ENCODE data around the gene MFSD12. TPM values are rescaled to one million over a fixed set of nuclear protein-coding genes. Genes with fewer than 3 reads are reported as not detected.

Gene MFSD12
- total and polyA plus RNA-seq, 2 of the 8 experiments (the other 6 are each of a cell fraction or from before 2014, with no cell fraction given): 59.6 to 71.3 TPM

DNA sequence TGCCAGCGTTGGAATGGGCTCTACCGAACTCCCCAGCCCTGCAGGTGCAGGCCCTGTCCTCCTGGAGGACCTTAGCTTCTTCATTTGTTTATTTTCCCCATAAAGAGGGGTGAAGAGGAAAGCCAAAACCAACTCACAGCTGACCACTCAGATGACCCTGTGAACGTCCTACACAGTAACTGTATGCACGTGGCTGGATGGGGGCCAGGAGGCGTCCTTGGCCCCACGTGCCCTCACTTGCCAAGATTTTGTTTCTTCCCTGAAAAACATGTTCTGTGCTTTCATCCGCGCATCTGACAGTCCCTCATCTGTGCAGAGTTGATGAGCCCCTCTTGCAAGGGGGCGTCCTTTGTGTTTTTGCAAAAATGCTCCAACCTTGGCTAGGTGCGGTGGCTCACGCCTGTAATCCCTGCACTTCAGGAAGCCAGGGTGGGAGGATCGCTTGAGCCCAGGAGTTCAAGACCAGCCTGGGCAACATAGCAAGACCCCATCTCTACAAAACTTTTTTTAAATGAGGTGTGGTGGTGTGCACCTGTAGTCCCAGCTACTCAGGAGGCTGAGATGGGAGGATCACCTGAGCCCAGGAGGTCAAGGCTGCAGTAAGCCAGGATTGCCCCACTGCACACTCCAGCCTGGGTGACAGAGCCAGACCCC is 23.7 kb downstream of the MFSD12 start (continued):
- TF ChIP-seq CHD7 (IDR thresholded peaks at IDR 0.05; ENCODE audit: insufficient replicate concordance, low read length) (no peak), MAFK (IDR thresholded peaks at IDR 0.05; ENCODE audit: low read depth, low read length) (no peak), CBX5 (IDR thresholded peaks at IDR 0.05; ENCODE audit: low read depth, low read length) (no peak), TEAD4 (IDR thresholded peaks at IDR 0.05; ENCODE audit: low read depth, low read length) (no peak)

All from H1 (cell line).